AG04450 (cell line): ENCODE measurements around the gene TBC1D30. TPM values are rescaled to one million over a fixed set of nuclear protein-coding genes. Genes with fewer than 3 reads are reported as not detected.
"Not testable (repeated sequence)": the region's sequence is repeated elsewhere in the genome, so short reads cannot be mapped to it uniquely, and the experiment has no call there.

Experiments
- CTCF ChIA-PET: fragments of 300-600, 350-600 bp; formaldehyde crosslinking; extraction: SDS; loops from one replicate; lab custom pipeline; 2022; ENCODE audit warnings: antibody characterized with exemption, inconsistent platforms; lab: Charles Lee
- POLR2A ChIA-PET: fragments of 350-600 bp; formaldehyde crosslinking; extraction: SDS; loops from one replicate; lab custom pipeline; 2021; ENCODE audit warnings: antibody characterized with exemption, inconsistent platforms; lab: Yijun Ruan, JAX
- DNase-seq: peaks from one replicate; pipeline ENCODE4 v3.0.0-alpha.2; 2011; ENCODE audit warnings: low read depth, low spot score
- H3K27ac ChIP-seq: one replicate; pipeline ENCODE4 v1.5.1; 2012; ENCODE audit warnings: low read depth, low read length, control low read depth
- H3K27me3 ChIP-seq: one replicate; pipeline ENCODE4 v1.6.0; 2012; ENCODE audit warnings: low read length; ENCODE audit not compliant: control insufficient read depth, insufficient read depth
- H3K4me3 ChIP-seq: 2 replicates; pipeline ENCODE4 v1.5.1; 2011; ENCODE audit warnings: mild to moderate bottlenecking, low read depth, low read length, control low read depth
- H3K9me3 ChIP-seq: 2 replicates; pipeline ENCODE4 v1.5.1; 2012; ENCODE audit warnings: low read length; ENCODE audit not compliant: control insufficient read depth, insufficient read depth
- polyA plus RNA-seq: library from polyadenylated mRNA; depleted of rRNA; stranded (reverse); fragments of >200 nt; gene quantifications from 2 replicates; pipeline ENCODE4 v1.2.3, GENCODE V29; 2011
- TF ChIP-seq, protein P1 (sequence below): IDR thresholded peaks from 2 replicates; pipeline ENCODE4 v1.5.1; 2011; ENCODE audit warnings: low read depth, low read length, control low read depth, inconsistent platforms

The TBC1D30 gene
- polyA plus RNA-seq, 1 experiment = 0.40 TPM

DNA sequence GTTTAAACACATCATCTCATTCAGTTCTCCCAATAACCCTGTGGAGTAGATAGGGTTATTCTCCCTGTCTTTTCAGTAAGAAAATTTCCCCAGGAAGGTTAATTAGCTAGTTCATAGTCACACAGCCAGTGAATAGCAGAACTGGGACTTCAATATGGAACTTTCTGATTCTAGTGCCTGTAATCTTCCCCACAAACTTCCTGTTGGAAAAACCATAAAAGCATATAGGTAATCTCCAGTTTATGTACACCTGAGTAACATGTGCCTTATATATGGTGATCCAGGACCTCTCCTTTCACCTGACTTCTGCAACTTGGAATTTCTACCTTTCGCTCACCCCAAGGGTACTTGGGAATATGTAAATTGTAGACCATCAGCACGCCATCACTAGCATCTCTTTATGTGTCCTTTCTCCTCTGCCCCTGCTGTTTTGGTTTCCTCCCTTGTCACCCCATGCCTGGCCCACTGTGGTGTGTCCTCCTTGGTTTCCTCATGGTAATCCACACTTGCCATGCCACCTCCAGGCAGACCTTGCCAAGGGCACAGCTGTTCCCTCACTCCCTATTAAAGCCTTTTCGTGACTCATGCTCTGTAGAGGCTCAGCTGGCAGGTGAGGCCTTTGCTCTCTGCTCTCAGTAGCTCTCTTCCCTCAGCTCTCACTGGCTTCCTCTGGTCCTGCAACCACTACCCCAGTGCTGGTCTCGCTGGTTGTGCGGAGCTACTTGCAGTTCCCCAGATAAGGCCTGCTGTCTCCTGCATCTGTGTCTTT, 16.7 kb downstream of the TBC1D30 start:
- CTCF ChIA-PET = no interaction called here
- POLR2A ChIA-PET = no interaction called here
- no peak for DNase-seq

DNA sequence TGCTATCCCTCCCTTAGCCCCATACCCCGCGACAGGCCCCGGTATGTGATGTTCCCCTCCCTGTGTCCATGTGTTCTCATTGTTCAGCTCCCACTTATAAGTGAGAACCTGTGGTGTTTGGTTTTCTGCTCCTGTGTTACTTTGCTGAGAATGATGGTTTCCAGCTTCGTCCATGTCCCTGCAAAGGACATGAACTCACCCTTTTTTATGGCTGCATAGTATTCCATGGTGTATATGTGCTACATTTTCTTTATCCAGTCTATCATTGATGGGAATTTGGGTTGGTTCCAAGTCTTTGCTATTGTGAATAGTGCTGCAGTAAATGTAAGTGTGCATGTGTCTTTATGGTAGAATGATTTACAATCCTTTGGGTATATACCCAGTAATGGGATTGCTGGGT, 24.0 kb downstream of the TBC1D30 start:
- H3K27me3 ChIP-seq, DNase-seq: not testable (repeated sequence)

More for the DNA sequence above, 16.7 kb downstream of the TBC1D30 start:
- peaks cover 8% of the 10 kb centered on the region for H3K27me3 ChIP-seq
- no peaks in the 10 kb centered on the region for H3K9me3 ChIP-seq
- no peak overlapping the region for H3K27ac ChIP-seq
- TF ChIP-seq, protein P1, sequence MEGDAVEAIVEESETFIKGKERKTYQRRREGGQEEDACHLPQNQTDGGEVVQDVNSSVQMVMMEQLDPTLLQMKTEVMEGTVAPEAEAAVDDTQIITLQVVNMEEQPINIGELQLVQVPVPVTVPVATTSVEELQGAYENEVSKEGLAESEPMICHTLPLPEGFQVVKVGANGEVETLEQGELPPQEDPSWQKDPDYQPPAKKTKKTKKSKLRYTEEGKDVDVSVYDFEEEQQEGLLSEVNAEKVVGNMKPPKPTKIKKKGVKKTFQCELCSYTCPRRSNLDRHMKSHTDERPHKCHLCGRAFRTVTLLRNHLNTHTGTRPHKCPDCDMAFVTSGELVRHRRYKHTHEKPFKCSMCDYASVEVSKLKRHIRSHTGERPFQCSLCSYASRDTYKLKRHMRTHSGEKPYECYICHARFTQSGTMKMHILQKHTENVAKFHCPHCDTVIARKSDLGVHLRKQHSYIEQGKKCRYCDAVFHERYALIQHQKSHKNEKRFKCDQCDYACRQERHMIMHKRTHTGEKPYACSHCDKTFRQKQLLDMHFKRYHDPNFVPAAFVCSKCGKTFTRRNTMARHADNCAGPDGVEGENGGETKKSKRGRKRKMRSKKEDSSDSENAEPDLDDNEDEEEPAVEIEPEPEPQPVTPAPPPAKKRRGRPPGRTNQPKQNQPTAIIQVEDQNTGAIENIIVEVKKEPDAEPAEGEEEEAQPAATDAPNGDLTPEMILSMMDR = no peak
- no peak overlapping the region for H3K4me3 ChIP-seq

DNA sequence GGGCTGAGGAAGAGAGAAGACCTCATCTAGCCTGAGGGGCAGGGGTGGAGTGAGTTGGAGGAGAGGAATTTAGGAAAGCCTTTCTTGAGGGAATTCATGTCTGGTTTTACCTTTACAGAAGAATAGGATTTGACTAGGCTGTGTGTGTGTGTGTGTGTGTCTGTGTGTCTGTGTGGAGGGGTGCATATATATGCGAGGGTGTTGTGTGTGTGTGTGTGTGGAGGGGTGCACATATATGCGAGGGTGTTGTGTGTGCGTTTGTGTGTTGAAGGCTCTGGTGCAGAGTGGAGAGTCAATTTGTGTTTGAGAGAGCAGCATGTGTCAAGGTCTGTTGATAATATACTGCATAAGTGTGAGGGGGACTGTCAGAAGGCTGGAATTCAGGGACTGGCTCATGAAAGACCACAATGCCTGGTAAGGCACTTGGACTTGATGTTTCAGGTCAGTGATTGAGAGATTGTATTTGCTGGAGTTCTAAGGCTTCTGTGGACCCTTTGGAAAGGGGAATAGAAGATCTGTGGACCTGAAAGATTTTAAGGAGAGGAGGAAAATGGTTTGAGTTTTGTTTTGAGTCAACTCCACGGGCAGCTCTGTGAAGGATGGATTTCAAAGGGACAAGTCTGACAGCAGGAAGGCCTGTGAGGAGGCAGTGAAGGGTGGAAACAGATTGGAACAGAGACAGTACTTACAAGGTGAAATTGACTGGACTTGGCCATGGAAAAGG, 34.6 kb downstream of the TBC1D30 start:
- CTCF ChIA-PET = no interaction called here
- POLR2A ChIA-PET = no interaction called here

More for the DNA sequence above, 24.0 kb downstream of the TBC1D30 start:
- CTCF ChIA-PET, H3K27ac ChIP-seq, POLR2A ChIA-PET, H3K9me3 ChIP-seq, H3K4me3 ChIP-seq: not testable (repeated sequence)

DNA sequence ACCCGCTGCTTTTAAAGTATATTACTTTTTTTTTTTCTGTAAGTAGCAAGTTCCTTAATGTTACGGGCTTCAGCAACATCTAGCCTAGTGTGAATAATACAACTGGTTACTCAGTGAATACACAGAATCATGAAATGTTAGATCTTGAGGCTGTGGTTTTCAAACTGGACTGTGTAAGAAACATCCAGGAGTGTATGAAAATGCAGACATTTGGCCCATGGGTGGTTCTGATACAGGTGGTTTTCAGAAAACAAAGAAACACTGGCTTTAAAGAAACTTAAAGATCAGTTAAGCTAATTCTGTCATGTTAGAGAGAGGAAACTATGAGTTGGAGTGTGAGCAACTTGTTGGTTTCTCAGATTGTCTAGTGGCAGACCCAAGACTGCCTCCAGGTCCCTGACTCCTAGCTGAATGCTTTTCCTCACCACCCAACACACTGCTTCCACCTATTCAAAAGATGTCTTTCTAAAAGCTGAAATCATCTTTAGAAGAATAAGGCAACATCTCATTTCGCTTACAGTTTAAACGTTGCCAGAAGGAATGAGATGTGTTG, 36.1 kb downstream of the TBC1D30 start:
- H3K9me3 ChIP-seq = no peaks in the 10 kb centered on the region
- H3K27me3 ChIP-seq = peaks cover 15% of the 10 kb centered on the region
- H3K27ac ChIP-seq = no peak overlapping the region
- POLR2A ChIA-PET = no interaction called here
- TF ChIP-seq, protein P1 = no peak
- DNase-seq = no peak
- H3K4me3 ChIP-seq = no peak overlapping the region
- CTCF ChIA-PET = no interaction called here

More for the DNA sequence above, 34.6 kb downstream of the TBC1D30 start:
- no peak for DNase-seq
- H3K4me3 ChIP-seq = no peak overlapping the region
- no peak overlapping the region for H3K27ac ChIP-seq
- H3K9me3 ChIP-seq = no peaks in the 10 kb centered on the region
- peaks cover 12% of the 10 kb centered on the region for H3K27me3 ChIP-seq
- TF ChIP-seq, protein P1 = no peak

DNA sequence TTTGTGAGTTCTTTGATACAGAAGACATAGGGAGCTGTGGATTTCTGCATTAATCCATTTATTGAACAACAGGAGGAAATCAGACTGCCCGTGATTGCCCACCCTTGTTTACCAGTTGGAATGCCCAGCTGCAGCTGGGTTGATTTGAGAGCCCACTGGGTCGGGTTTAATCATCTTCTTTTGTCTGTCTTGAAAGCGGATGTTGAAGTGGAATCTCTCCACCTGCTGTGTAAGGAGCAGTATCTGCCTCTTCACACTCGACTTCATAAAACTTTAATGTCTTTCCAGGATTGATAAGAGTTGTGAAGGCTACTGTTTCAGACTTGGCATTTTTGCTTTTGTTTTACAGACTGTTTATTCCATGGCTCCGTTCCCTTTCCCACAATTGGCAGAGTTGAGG, 39.9 kb downstream of the TBC1D30 start:
- no peak for DNase-seq
- TF ChIP-seq, protein P1 = no peak
- CTCF ChIA-PET = no interaction called here
- Histone ChIP-seq H3K9me3 (no peaks in the 10 kb centered on the region), H3K4me3 (no peak overlapping the region), H3K27me3 (peaks cover 16% of the 10 kb centered on the region), H3K27ac (no peak overlapping the region)
- POLR2A ChIA-PET = interaction anchor here (0.7 kb wide), 1 partner anchor 1141 kb away, joined by 3 read pairs; no protein-coding TSS in a partner anchor
